HepG2 (cell line): ENCODE data around the gene ZNF189. TPM values are rescaled to one million over a fixed set of nuclear protein-coding genes. Genes with fewer than 3 reads are reported as not detected.
A peak's percentile ranks its signal among the peaks of the same experiment; 100 is the strongest.

ENCODE experiments used
- ADNP ChIP-seq: sonication (generic); formaldehyde crosslinking; IDR thresholded peaks from 2 replicates; pipeline ENCODE4 v1.4.0; 2020; ENCODE audit warnings: missing genetic modification reagents
- CREM ChIP-seq, 2 experiments: sonication (generic) in 1 of 2; formaldehyde crosslinking in 1 of 2; IDR thresholded peaks; 2 replicates each; pipeline versions ENCODE4 v1.4.0 to v1.6.1; 2016 to 2020; ENCODE audit warnings: antibody characterized with exemption in 1 of 2, mild to moderate bottlenecking in 1 of 2, missing genetic modification reagents in 1 of 2
- MED8 ChIP-seq: sonication (generic); formaldehyde crosslinking; IDR thresholded peaks from 2 replicates; pipeline ENCODE4 v1.8.1; 2023; ENCODE audit warnings: mild to moderate bottlenecking, missing genetic modification reagents; ENCODE audit not compliant: insufficient replicate concordance
- NKX3-1 ChIP-seq: sonication (generic); formaldehyde crosslinking; IDR thresholded peaks from 2 replicates; pipeline ENCODE4 v1.5.0; 2020; ENCODE audit warnings: missing genetic modification reagents
- SMYD3 ChIP-seq: sonication (generic); formaldehyde crosslinking; IDR thresholded peaks from 2 replicates; pipeline ENCODE4 v1.8.1; 2023; ENCODE audit warnings: mild to moderate bottlenecking, missing genetic modification reagents
- ZNF24 ChIP-seq: fragments of 450-650 bp; IDR thresholded peaks from 2 replicates; pipeline ENCODE4 v1.6.1; 2017; ENCODE audit warnings: antibody characterized with exemption, mild to moderate bottlenecking
- ZNF773 ChIP-seq: sonication (generic); formaldehyde crosslinking; IDR thresholded peaks from 2 replicates; pipeline ENCODE4 v1.4.0; 2020; ENCODE audit warnings: missing genetic modification reagents, borderline replicate concordance
- polyA plus RNA-seq, 8 experiments: library from polyadenylated mRNA; depleted of rRNA in 3 of 8; stranded (reverse) in 7 of 8; unstranded in 1 of 8; fragments of >200 nt; fragmentation: Illumina TruSeq in 4 of 8; extraction: Trizol in 4 of 8; gene quantifications; 2 replicates each; pipeline versions ENCODE4 v1.2.1 to v1.2.3, GENCODE V29; 2011 to 2016; ENCODE audit warnings: low read depth in 4 of 8, missing spikeins in 1 of 8, mixed read lengths in 1 of 8; ENCODE audit not compliant: insufficient read depth in 1 of 8
- total RNA-seq, 5 experiments: library from RNA; depleted of rRNA; stranded (reverse); fragments of >200 nt; fragmentation: Illumina TruSeq; extraction: Trizol; gene quantifications; 2 replicates each; pipeline ENCODE4 v1.2.3, GENCODE V29; 2016; ENCODE audit warnings: low read depth in 1 of 5
- TF ChIP-seq, protein P1 (sequence below): IDR thresholded peaks from 2 replicates; pipeline ENCODE4 v1.6.1; 2012; ENCODE audit warnings: inconsistent platforms
- TF ChIP-seq, protein P2 (sequence below): sonication (generic); formaldehyde crosslinking; IDR thresholded peaks from 2 replicates; pipeline ENCODE4 v1.9.0; 2021; ENCODE audit warnings: missing genetic modification reagents, mild to moderate bottlenecking, borderline replicate concordance
- TF ChIP-seq, protein P3 (sequence below): sonication (generic); formaldehyde crosslinking; IDR thresholded peaks from 2 replicates; pipeline ENCODE4 v1.4.0; 2020; ENCODE audit warnings: missing genetic modification reagents, borderline replicate concordance
- TF ChIP-seq, protein P4 (sequence below): sonication (generic); formaldehyde crosslinking; IDR thresholded peaks from 2 replicates; pipeline ENCODE4 v1.4.0; 2020; ENCODE audit warnings: missing genetic modification reagents
- TF ChIP-seq, protein P5 (sequence below): sonication (generic); formaldehyde crosslinking; IDR thresholded peaks from 2 replicates; pipeline ENCODE4 v1.4.0; 2020; ENCODE audit warnings: missing genetic modification reagents
- TF ChIP-seq, protein P6 (sequence below): sonication (generic); formaldehyde crosslinking; IDR thresholded peaks from 2 replicates; pipeline ENCODE4 v1.4.0; 2020; ENCODE audit warnings: missing genetic modification reagents, borderline replicate concordance

ZNF189 gene
- total and polyA plus RNA-seq, 2 of the 13 experiments (the other 11 are each of a cell fraction or from before 2014, with no cell fraction given): 8.4 to 50.0 TPM

- no peak for TF ChIP-seq MED8 (CRISPR knock-in tag)
- TF ChIP-seq, protein P1, sequence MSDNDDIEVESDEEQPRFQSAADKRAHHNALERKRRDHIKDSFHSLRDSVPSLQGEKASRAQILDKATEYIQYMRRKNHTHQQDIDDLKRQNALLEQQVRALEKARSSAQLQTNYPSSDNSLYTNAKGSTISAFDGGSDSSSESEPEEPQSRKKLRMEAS: no peak; the same call in 1 of the 2 replicates
- TF ChIP-seq, protein P2, sequence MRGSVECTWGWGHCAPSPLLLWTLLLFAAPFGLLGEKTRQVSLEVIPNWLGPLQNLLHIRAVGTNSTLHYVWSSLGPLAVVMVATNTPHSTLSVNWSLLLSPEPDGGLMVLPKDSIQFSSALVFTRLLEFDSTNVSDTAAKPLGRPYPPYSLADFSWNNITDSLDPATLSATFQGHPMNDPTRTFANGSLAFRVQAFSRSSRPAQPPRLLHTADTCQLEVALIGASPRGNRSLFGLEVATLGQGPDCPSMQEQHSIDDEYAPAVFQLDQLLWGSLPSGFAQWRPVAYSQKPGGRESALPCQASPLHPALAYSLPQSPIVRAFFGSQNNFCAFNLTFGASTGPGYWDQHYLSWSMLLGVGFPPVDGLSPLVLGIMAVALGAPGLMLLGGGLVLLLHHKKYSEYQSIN: no peak
- TF ChIP-seq, protein P3, sequence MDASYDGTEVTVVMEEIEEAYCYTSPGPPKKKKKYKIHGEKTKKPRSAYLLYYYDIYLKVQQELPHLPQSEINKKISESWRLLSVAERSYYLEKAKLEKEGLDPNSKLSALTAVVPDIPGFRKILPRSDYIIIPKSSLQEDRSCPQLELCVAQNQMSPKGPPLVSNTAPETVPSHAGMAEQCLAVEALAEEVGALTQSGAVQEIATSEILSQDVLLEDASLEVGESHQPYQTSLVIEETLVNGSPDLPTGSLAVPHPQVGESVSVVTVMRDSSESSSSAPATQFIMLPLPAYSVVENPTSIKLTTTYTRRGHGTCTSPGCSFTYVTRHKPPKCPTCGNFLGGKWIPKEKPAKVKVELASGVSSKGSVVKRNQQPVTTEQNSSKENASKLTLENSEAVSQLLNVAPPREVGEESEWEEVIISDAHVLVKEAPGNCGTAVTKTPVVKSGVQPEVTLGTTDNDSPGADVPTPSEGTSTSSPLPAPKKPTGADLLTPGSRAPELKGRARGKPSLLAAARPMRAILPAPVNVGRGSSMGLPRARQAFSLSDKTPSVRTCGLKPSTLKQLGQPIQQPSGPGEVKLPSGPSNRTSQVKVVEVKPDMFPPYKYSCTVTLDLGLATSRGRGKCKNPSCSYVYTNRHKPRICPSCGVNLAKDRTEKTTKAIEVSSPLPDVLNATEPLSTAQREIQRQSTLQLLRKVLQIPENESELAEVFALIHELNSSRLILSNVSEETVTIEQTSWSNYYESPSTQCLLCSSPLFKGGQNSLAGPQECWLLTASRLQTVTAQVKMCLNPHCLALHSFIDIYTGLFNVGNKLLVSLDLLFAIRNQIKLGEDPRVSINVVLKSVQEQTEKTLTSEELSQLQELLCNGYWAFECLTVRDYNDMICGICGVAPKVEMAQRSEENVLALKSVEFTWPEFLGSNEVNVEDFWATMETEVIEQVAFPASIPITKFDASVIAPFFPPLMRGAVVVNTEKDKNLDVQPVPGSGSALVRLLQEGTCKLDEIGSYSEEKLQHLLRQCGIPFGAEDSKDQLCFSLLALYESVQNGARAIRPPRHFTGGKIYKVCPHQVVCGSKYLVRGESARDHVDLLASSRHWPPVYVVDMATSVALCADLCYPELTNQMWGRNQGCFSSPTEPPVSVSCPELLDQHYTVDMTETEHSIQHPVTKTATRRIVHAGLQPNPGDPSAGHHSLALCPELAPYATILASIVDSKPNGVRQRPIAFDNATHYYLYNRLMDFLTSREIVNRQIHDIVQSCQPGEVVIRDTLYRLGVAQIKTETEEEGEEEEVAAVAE (CRISPR knock-in tag): 0 out of 2 replicates have a peak, but pooled peaks have one; percentile 9
- TF ChIP-seq CREM (IDR thresholded peaks at IDR 0.05): no peak
- TF ChIP-seq CREM (CRISPR knock-in tag; IDR thresholded peaks at IDR 0.05): no peak
- TF ChIP-seq, protein P4, sequence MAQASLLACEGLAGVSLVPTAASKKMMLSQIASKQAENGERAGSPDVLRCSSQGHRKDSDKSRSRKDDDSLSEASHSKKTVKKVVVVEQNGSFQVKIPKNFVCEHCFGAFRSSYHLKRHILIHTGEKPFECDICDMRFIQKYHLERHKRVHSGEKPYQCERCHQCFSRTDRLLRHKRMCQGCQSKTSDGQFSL (CRISPR knock-in tag): no peak
- no peak for TF ChIP-seq ZNF773 (CRISPR knock-in tag)
- TF ChIP-seq ADNP (CRISPR knock-in tag): no peak
- TF ChIP-seq, protein P5, sequence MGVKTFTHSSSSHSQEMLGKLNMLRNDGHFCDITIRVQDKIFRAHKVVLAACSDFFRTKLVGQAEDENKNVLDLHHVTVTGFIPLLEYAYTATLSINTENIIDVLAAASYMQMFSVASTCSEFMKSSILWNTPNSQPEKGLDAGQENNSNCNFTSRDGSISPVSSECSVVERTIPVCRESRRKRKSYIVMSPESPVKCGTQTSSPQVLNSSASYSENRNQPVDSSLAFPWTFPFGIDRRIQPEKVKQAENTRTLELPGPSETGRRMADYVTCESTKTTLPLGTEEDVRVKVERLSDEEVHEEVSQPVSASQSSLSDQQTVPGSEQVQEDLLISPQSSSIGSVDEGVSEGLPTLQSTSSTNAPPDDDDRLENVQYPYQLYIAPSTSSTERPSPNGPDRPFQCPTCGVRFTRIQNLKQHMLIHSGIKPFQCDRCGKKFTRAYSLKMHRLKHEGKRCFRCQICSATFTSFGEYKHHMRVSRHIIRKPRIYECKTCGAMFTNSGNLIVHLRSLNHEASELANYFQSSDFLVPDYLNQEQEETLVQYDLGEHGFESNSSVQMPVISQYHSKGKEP (CRISPR knock-in tag): no peak
- no peak for TF ChIP-seq NKX3-1
- peak; percentile 91; the same call in 1 of the 2 replicates for TF ChIP-seq SMYD3 (CRISPR knock-in tag)
- TF ChIP-seq, protein P6, sequence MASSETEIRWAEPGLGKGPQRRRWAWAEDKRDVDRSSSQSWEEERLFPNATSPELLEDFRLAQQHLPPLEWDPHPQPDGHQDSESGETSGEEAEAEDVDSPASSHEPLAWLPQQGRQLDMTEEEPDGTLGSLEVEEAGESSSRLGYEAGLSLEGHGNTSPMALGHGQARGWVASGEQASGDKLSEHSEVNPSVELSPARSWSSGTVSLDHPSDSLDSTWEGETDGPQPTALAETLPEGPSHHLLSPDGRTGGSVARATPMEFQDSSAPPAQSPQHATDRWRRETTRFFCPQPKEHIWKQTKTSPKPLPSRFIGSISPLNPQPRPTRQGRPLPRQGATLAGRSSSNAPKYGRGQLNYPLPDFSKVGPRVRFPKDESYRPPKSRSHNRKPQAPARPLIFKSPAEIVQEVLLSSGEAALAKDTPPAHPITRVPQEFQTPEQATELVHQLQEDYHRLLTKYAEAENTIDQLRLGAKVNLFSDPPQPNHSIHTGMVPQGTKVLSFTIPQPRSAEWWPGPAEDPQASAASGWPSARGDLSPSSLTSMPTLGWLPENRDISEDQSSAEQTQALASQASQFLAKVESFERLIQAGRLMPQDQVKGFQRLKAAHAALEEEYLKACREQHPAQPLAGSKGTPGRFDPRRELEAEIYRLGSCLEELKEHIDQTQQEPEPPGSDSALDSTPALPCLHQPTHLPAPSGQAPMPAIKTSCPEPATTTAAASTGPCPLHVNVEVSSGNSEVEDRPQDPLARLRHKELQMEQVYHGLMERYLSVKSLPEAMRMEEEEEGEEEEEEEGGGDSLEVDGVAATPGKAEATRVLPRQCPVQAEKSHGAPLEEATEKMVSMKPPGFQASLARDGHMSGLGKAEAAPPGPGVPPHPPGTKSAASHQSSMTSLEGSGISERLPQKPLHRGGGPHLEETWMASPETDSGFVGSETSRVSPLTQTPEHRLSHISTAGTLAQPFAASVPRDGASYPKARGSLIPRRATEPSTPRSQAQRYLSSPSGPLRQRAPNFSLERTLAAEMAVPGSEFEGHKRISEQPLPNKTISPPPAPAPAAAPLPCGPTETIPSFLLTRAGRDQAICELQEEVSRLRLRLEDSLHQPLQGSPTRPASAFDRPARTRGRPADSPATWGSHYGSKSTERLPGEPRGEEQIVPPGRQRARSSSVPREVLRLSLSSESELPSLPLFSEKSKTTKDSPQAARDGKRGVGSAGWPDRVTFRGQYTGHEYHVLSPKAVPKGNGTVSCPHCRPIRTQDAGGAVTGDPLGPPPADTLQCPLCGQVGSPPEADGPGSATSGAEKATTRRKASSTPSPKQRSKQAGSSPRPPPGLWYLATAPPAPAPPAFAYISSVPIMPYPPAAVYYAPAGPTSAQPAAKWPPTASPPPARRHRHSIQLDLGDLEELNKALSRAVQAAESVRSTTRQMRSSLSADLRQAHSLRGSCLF (CRISPR knock-in tag): no peak
- no peak for TF ChIP-seq ZNF24
These were observed 43.6 kb upstream of the ZNF189 start (continued) for GRCh38 chr9:101354765-101355708.
